GM18517 (cell line): ENCODE measurements around the gene IPP.
"Not testable (repeated sequence)": the region's sequence is repeated elsewhere in the genome, so short reads cannot be mapped to it uniquely, and the experiment has no call there.

ENCODE experiments used
- ATAC-seq: cut with Tn5 transposase; IDR thresholded peaks from one replicate; pipeline ENCODE4 v1.9.1; 2021; ENCODE audit warnings: mild to moderate bottlenecking, moderate library complexity; ENCODE audit not compliant: unreplicated experiment

The IPP gene

DNA sequence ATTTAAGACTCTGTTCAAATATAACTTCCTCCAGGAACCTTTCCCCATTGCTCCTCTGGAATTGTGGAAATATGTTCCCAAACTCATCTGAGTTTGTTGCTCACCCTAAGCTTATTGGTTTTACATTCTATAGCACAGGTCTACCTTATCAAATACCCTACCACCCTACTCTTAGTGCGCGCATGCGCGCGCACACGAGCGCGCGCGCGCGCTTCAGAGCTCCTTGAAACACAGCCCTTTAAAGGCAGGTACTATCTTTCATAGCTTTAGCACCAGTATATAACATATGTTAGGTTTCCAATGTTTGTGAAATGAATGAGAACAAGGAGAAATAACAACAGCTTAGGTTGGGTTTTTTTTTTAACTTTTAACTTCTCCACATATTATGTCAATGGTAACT lies 3.5 kb downstream of the IPP start:
- ATAC-seq = no peak

DNA sequence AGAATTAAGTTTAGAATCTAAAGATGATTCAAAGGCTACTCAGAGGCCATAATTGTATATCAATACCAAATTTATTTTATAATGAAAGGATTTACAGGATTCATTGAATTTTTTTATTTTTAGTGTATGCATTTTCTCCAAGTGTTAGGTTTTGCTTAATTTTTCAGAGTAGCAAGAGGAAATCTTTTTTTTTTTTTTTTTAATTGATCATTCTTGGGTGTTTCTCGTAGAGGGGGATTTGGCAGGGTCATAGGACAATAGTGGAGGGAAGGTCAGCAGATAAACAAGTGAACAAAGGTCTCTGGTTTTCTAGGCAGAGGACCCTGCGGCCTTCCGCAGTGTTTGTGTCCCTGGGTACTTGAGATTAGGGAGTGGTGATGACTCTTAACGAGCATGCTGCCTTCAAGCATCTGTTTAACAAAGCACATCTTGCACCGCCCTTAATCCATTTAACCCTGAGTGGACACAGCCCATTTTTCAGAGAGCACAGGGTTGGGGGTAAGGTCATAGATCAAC lies 10.8 kb downstream of the IPP start:
- not testable (repeated sequence) for ATAC-seq

DNA sequence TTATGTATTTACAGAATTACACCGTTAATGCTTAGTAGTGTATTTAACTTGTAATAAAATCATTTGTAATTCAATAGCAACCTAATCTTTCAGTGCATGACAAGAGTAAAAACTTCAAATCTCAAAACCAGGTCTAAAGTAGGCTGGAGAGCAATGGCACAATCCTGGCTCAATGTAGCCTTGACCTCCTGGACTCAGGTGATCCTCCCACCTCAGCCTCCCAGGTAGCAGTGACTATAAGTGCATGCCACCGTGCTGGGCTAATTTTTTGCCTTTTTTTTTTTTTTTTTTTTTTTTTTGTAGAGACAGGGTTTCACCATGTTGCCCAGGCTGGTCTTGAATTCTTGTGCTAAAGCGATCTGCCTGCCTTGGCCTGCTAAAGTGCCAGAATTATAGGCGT lies 11.3 kb downstream of the IPP start:
- no peak for ATAC-seq

DNA sequence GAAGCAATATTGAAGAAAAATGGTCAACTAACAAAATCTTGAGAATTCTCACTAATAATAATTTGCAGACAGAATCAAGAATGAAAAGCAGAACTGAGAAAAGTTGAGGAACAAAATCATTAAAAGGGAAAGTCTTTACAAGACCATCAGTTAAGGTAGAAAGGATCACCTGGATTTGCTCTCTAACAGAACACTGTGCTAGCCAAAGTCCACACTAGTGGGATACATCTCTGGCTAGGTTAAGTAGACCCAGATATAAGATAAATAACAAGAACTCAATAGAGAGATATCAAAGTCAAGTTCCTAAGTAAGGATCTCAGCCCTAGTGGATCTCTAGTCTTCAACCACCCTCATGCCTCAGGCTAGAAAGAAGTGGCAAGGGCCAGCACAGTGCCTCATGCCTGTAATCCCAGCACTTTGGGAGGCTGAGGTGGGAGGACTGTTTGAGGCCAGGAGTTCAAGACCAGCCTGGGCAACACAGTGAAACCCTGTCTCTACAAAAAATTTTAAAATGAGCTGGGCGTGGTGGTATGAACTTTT lies 19.6 kb downstream of the IPP start:
- no peak for ATAC-seq

- no peak for ATAC-seq
Measured at GRCh38 chr1:45730075-45730779, 20.2 kb downstream of the IPP start.

DNA sequence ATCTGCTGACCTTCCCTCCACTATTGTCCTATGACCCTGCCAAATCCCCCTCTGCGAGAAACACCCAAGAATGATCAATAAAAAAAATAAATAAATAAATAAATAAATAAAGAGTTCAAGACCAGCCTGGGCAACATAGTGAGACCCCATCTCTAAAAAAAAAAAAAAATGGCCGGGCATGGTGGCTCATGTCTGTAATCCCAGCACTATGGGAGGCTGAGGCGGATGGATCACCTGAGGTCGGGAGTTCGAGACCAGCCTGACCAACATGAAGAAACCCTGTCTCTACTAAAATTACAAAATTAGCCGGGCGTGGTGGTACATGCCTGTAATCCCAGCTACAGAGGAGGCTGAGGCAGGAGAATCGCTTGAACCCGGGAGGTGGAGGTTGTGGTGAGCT lies 24.4 kb downstream of the IPP start:
- not testable (repeated sequence) for ATAC-seq

- ATAC-seq = no peak
Measured at GRCh38 chr1:45723248-45723930, 27.1 kb downstream of the IPP start.

- no peak for ATAC-seq
Measured at GRCh38 chr1:45722809-45723208, 27.6 kb downstream of the IPP start.

DNA sequence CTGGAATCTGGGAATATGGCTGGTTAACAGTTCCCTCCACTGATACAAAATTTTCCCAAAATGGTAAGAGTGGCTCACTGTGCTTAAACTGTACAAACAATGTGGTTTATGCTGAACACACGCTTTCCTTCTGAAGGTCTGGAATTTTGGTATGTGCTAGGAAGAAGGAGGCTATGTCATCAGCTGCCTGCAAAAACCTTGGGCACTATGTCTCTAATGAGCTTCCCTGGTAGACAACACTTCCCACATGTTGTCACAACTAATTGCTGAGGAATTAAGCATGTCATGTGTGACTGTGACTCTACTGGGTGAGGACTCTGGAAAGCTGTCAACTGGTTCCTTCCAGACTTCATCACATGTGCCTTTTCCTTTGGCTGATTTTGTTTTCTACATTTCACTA lies 29.2 kb downstream of the IPP start:
- ATAC-seq = no peak

DNA sequence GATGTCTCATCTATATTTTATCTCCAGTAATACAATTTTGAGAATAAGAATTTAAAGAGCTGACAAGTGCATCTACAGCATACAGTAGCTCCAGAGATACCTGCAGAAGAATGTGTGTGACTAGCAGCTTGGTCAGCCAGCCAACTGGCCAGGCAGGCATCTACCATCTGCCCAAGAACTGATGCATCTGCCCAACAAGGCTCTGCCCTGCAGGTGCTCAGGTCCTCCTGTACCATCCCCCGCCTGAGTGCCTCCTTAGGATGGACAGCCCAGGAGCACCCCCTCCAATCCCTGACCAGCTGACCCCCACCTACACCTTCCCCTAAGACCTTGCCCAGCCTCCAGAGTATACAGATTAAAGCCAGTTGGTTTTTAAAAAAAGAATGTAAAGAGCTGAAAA lies 32.2 kb downstream of the IPP start:
- ATAC-seq = no peak

GRCh38 chr1:45717386-45717785 lies 33.1 kb downstream of the IPP start:
- ATAC-seq = not testable (repeated sequence)

- no peak for ATAC-seq
Measured at GRCh38 chr1:45716700-45717099, 33.8 kb downstream of the IPP start.

- ATAC-seq = no peak
Measured at GRCh38 chr1:45713711-45714110, 36.7 kb downstream of the IPP start.

- no peak for ATAC-seq
Measured at GRCh38 chr1:45704637-45705036, 45.8 kb downstream of the IPP start.

DNA sequence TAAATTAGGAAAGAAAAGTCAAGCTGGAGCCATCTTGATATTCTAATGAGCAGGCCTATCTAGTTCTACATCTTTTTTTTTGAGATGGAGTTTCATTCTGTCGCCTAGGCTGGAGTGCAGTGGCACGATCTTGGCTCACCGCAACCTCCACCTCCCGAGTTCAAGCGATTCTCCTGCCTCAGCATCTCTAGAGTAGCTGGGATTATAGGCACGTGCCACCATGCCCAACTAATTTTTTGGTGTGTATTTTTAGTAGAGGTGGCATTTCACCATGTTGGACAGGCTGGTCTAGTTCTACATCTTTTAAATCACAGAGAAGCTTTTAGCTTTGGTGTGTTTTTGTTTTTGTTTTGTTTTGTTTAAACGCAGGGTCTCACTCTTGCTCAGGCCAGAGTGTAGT lies 55.6 kb downstream of the IPP start:
- no peak for ATAC-seq

GRCh38 chr1:45693811-45694210 lies 56.6 kb downstream of the IPP start:
- not testable (repeated sequence) for ATAC-seq

- ATAC-seq = no peak
Measured at GRCh38 chr1:45687754-45688740, 62.4 kb downstream of the IPP start, which contains the start of gene TMEM69. TSS of gene TMEM69 (plus strand) at chr1:45688181. CDS start at chr1:45691069, 2,888 bp downstream.

GRCh38 chr1:45687014-45687753 lies 63.3 kb downstream of the IPP start:
- ATAC-seq = peak; percentile 70

DNA sequence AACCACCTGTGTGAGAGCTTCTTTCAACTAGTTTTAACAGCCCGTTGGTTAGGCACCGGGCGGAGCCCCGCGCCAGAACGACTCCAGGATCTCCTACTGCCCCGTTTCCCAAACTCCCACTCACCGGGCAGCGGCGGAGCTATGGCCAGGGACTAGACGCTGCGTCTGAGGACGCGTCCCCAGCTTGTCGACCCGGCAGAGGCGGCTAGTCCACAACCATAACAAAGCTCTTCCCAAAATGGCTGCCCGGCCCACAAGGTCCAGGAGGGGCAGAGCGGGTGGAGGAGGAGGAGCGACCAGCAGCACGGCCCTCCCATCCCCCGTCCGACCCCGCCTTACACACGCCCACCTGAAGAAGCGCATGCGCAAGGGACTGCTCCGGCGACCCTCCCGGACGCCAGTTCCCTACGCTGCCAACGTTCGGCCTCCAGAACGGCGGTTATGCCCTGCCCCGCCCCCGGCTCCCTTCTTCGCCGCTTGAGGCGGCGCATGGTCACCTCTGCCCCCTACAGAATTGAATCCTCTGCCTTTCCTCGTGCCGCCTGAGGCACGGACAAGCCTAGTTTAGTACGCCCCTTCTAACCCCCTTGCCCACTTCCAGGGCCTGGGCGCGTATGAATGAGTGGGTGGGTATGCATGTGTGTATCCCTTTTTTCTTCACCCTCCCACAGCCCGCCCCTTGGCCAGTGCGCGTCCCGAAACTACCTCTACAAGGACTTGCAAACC lies 64.0 kb downstream of the IPP start, which contains the start of gene GPBP1L1:
Gene GPBP1L1, minus strand, starts transcription at position 246 of the 726 bp plus-strand sequence. CDS start 27,446 bp downstream, outside the sequence.
- ATAC-seq = peak; percentile 65

- ATAC-seq = peak; percentile 3
Measured at GRCh38 chr1:45686015-45686287, 64.5 kb downstream of the IPP start.
